Loucy (cell line): ENCODE data around the gene ASPM.

ENCODE experiments used
- H2AFZ ChIP-seq: fragments of 200-600 bp; sonication (generic); 2 replicates; pipeline ENCODE4 v1.6.0; 2016; ENCODE audit warnings: antibody characterized with exemption, mild to moderate bottlenecking, low read length, moderate library complexity
- H3F3A ChIP-seq: fragments of 200-600 bp; 2 replicates; pipeline ENCODE4 v1.6.0; 2016; ENCODE audit warnings: antibody characterized with exemption, low read depth, mild to moderate bottlenecking
- H3K27me3 ChIP-seq: fragments of 200-600 bp; sonication (generic); 2 replicates; pipeline ENCODE4 v1.6.1; 2014; ENCODE audit warnings: low read length, mild to moderate bottlenecking; ENCODE audit not compliant: insufficient read depth, poor library complexity, severe bottlenecking
- H3K36me3 ChIP-seq: fragments of 200-600 bp; sonication (generic); 2 replicates; pipeline ENCODE4 v1.6.1; 2016; ENCODE audit warnings: low read length; ENCODE audit not compliant: insufficient read depth
- H3K4me1 ChIP-seq: fragments of 200-600 bp; sonication (generic); 2 replicates; pipeline ENCODE4 v1.5.1; 2014; ENCODE audit warnings: low read length, mild to moderate bottlenecking; ENCODE audit not compliant: insufficient read depth, poor library complexity, severe bottlenecking
- H3K4me2 ChIP-seq: fragments of 200-600 bp; sonication (generic); 2 replicates; pipeline ENCODE4 v1.6.0; 2014; ENCODE audit warnings: antibody characterized with exemption, low read length, low read depth, mild to moderate bottlenecking; ENCODE audit not compliant: poor library complexity, severe bottlenecking
- H3K4me3 ChIP-seq: fragments of 200-600 bp; sonication (generic); 2 replicates; pipeline ENCODE4 v1.5.1; 2014; ENCODE audit warnings: low read length, mild to moderate bottlenecking, mixed read lengths; ENCODE audit not compliant: poor library complexity, severe bottlenecking
- H3K79me2 ChIP-seq: fragments of 200-600 bp; sonication (generic); 2 replicates; pipeline ENCODE4 v1.6.1; 2014; ENCODE audit warnings: low read length; ENCODE audit not compliant: insufficient read depth
- H3K9ac ChIP-seq: fragments of 200-600 bp; sonication (generic); 2 replicates; pipeline ENCODE4 v1.6.0; 2014; ENCODE audit warnings: mild to moderate bottlenecking, low read depth, low read length, moderate library complexity; ENCODE audit not compliant: poor library complexity, severe bottlenecking
- H3K9me2 ChIP-seq: fragments of 200-600 bp; sonication (generic); replicated peaks from 2 replicates; pipeline ENCODE4 v1.6.1; 2016; ENCODE audit warnings: low read depth, low read length, mixed read lengths
- H3K9me3 ChIP-seq: fragments of 200-600 bp; sonication (generic); 2 replicates; pipeline ENCODE4 v1.6.1; 2014; ENCODE audit warnings: mild to moderate bottlenecking, antibody characterized with exemption, low read length, low read depth; ENCODE audit not compliant: insufficient read depth
- H4K20me1 ChIP-seq: fragments of 200-600 bp; sonication (generic); 2 replicates; pipeline ENCODE4 v1.6.0; 2014; ENCODE audit warnings: antibody characterized with exemption, low read length, mild to moderate bottlenecking; ENCODE audit not compliant: insufficient read depth, poor library complexity, severe bottlenecking
- CTCF ChIP-seq: fragments of 200-600 bp; sonication (generic); conservative IDR thresholded peaks from 2 replicates; pipeline ENCODE4 v1.5.1; 2014; ENCODE audit warnings: mild to moderate bottlenecking, antibody characterized with exemption, low read length
- EZH2phosphoT487 ChIP-seq: fragments of 200-600 bp; IDR thresholded peaks from 2 replicates; pipeline ENCODE4 v1.6.1; 2018; ENCODE audit warnings: antibody characterized with exemption, mild to moderate bottlenecking, moderate library complexity, borderline replicate concordance

ASPM gene

GRCh38 chr1:197049100-197049499 lies 97.4 kb downstream of the ASPM start:
- Histone ChIP-seq H3K9ac (no peak overlapping the region), H3K27me3 (peaks cover 12% of the 10 kb centered on the region), H3F3A (no peaks in the 10 kb centered on the region), H2AFZ (no peak overlapping the region), H4K20me1 (no peaks in the 10 kb centered on the region), H3K36me3 (no peaks in the 10 kb centered on the region), H3K9me3 (no peaks in the 10 kb centered on the region), H3K4me1 (no peaks in the 10 kb centered on the region), H3K9me2 (no peaks in the 10 kb centered on the region), H3K4me3 (no peak overlapping the region), H3K4me2 (no peak overlapping the region), H3K79me2 (no peaks in the 10 kb centered on the region)
- TF ChIP-seq EZH2phosphoT487 (no peak), CTCF (no peak)

GRCh38 chr1:197042676-197043341 lies 103.7 kb downstream of the ASPM start:
- Histone ChIP-seq H3K4me3 (no peak overlapping the region), H3K9me3 (no peaks in the 10 kb centered on the region), H3F3A (no peaks in the 10 kb centered on the region), H3K4me1 (peaks cover 15% of the 10 kb centered on the region), H4K20me1 (no peaks in the 10 kb centered on the region), H3K79me2 (no peaks in the 10 kb centered on the region), H3K36me3 (no peaks in the 10 kb centered on the region), H2AFZ (no peak overlapping the region), H3K4me2 (no peak overlapping the region), H3K9me2 (no peaks in the 10 kb centered on the region), H3K9ac (no peak overlapping the region), H3K27me3 (peaks cover 24% of the 10 kb centered on the region)
- TF ChIP-seq CTCF (no peak), EZH2phosphoT487 (no peak)

- no peak for TF ChIP-seq EZH2phosphoT487
- TF ChIP-seq CTCF: no peak
- Histone ChIP-seq H3K4me3 (peak overlapping the region; percentile 68), H3K27me3 (peaks cover 24% of the 10 kb centered on the region), H3K9me2 (no peaks in the 10 kb centered on the region), H3K4me2 (peak overlapping the region; percentile 71), H3K9me3 (no peaks in the 10 kb centered on the region), H3K9ac (peak overlapping the region; percentile 41), H4K20me1 (no peaks in the 10 kb centered on the region), H3F3A (no peaks in the 10 kb centered on the region), H3K79me2 (no peaks in the 10 kb centered on the region), H3K36me3 (no peaks in the 10 kb centered on the region), H2AFZ (peak overlapping the region; percentile 61; the same call in 1 of the 2 replicates), H3K4me1 (peaks cover 15% of the 10 kb centered on the region)
Measured at GRCh38 chr1:197041486-197042353, 104.7 kb downstream of the ASPM start.
